HepG2 (cell line): Measurements from ENCODE around the gene VPREB3. TPM values are rescaled to one million over a fixed set of nuclear protein-coding genes. Genes with fewer than 3 reads are reported as not detected.

Experiments
- BORCS8-MEF2B ChIP-seq: sonication (generic); formaldehyde crosslinking; IDR thresholded peaks from 2 replicates; pipeline ENCODE4 v1.8.0; 2022; ENCODE audit warnings: mild to moderate bottlenecking, missing genetic modification reagents
- CBFB ChIP-seq: sonication (generic); formaldehyde crosslinking; IDR thresholded peaks from 2 replicates; pipeline ENCODE4 v1.4.0; 2020; ENCODE audit warnings: missing genetic modification reagents
- CBX1 ChIP-seq: IDR thresholded peaks from one replicate; pipeline ENCODE4 v1.6.1; 2016; ENCODE audit warnings: antibody characterized with exemption, low read depth
- CREB3 ChIP-seq: sonication (generic); formaldehyde crosslinking; IDR thresholded peaks from 2 replicates; pipeline ENCODE4 v1.5.0; 2020; ENCODE audit warnings: missing genetic modification reagents
- EP300 ChIP-seq, 3 experiments: sonication (generic) in 1 of 3; formaldehyde crosslinking in 1 of 3; IDR thresholded peaks; 2 replicates each; pipeline versions ENCODE4 v1.5.1 to v1.6.1; 2011 to 2020; ENCODE audit warnings: low read depth in 2 of 3, low read length in 2 of 3, borderline replicate concordance in 1 of 3, improper control_type of control experiment in 1 of 3, mild to moderate bottlenecking in 1 of 3, missing genetic modification reagents in 1 of 3, moderate library complexity in 1 of 3
- FOSL1 ChIP-seq: sonication (generic); formaldehyde crosslinking; IDR thresholded peaks from 2 replicates; pipeline ENCODE4 v1.9.0; 2021; ENCODE audit warnings: missing genetic modification reagents, borderline replicate concordance
- FOXK1 ChIP-seq: sonication (generic); formaldehyde crosslinking; IDR thresholded peaks from 2 replicates; pipeline ENCODE4 v1.4.0; 2020; ENCODE audit warnings: low read depth, missing genetic modification reagents, borderline replicate concordance
- FUBP1 ChIP-seq: sonication (generic); formaldehyde crosslinking; IDR thresholded peaks from 2 replicates; pipeline ENCODE4 v1.5.1; 2020; ENCODE audit warnings: missing genetic modification reagents, mild to moderate bottlenecking, borderline replicate concordance
- HMGA1 ChIP-seq: sonication (generic); formaldehyde crosslinking; conservative IDR thresholded peaks from 2 replicates; pipeline ENCODE4 v1.4.0; 2020; ENCODE audit warnings: missing genetic modification reagents
- MTF1 ChIP-seq: sonication (generic); formaldehyde crosslinking; IDR thresholded peaks from 2 replicates; pipeline ENCODE4 v1.5.0; 2020; ENCODE audit warnings: missing genetic modification reagents
- MXI1 ChIP-seq: IDR thresholded peaks from 3 replicates; pipeline ENCODE4 v1.6.1; 2012; ENCODE audit warnings: low read depth, low read length, inconsistent platforms, borderline replicate concordance
- MYC ChIP-seq: sonication (generic); formaldehyde crosslinking; IDR thresholded peaks from 2 replicates; pipeline ENCODE4 v1.9.0; 2021; ENCODE audit warnings: missing genetic modification reagents, borderline replicate concordance
- NPAS2 ChIP-seq: sonication (generic); formaldehyde crosslinking; IDR thresholded peaks from 2 replicates; pipeline ENCODE4 v1.8.0; 2022; ENCODE audit warnings: mild to moderate bottlenecking, missing genetic modification reagents, borderline replicate concordance
- ONECUT2 ChIP-seq: sonication (generic); formaldehyde crosslinking; IDR thresholded peaks from 2 replicates; pipeline ENCODE4 v1.4.0; 2020; ENCODE audit warnings: missing genetic modification reagents
- PCBP2 ChIP-seq: fragments of 200-400 bp; formaldehyde crosslinking; optimal IDR thresholded peaks from 2 replicates; pipeline ENCODE3; 2018; ENCODE audit warnings: low read length, low read depth; ENCODE audit not compliant: poor library complexity, severe bottlenecking
- SATB2 ChIP-seq: sonication (generic); formaldehyde crosslinking; IDR thresholded peaks from 2 replicates; pipeline ENCODE4 v1.5.0; 2020; ENCODE audit warnings: missing genetic modification reagents
- SMAD3 ChIP-seq: sonication (generic); formaldehyde crosslinking; IDR thresholded peaks from 2 replicates; pipeline ENCODE4 v1.4.0; 2020; ENCODE audit warnings: missing genetic modification reagents
- SNAPC5 ChIP-seq: sonication (generic); formaldehyde crosslinking; IDR thresholded peaks from 2 replicates; pipeline ENCODE4 v1.8.1; 2023; ENCODE audit warnings: mild to moderate bottlenecking, missing genetic modification reagents, borderline replicate concordance
- SOX6 ChIP-seq, 2 experiments: fragments of 450-650 bp in 1 of 2; sonication (generic) in 1 of 2; formaldehyde crosslinking in 1 of 2; IDR thresholded peaks; 2 replicates each; pipeline versions ENCODE4 v1.4.0 to v1.6.1; 2017 to 2020; ENCODE audit warnings: antibody characterized with exemption in 1 of 2, mild to moderate bottlenecking in 1 of 2, missing genetic modification reagents in 1 of 2
- SSRP1 ChIP-seq: IDR thresholded peaks from 2 replicates; pipeline ENCODE4 v1.6.1; 2016; ENCODE audit warnings: control low read depth
- TEF ChIP-seq: sonication (generic); formaldehyde crosslinking; IDR thresholded peaks from 2 replicates; pipeline ENCODE4 v1.5.0; 2020; ENCODE audit warnings: missing genetic modification reagents
- TP53 ChIP-seq: sonication (generic); formaldehyde crosslinking; conservative IDR thresholded peaks from 2 replicates; pipeline ENCODE4 v1.4.0; 2020; ENCODE audit warnings: missing genetic modification reagents
- ZNF256 ChIP-seq: sonication (generic); formaldehyde crosslinking; conservative IDR thresholded peaks from 2 replicates; pipeline ENCODE4 v1.4.0; 2020; ENCODE audit warnings: missing genetic modification reagents
- ZNF275 ChIP-seq: sonication (generic); formaldehyde crosslinking; IDR thresholded peaks from 2 replicates; pipeline ENCODE4 v1.8.0; 2022; ENCODE audit warnings: missing genetic modification reagents, mild to moderate bottlenecking, inconsistent platforms, borderline replicate concordance
- ZNF317 ChIP-seq: sonication (generic); formaldehyde crosslinking; IDR thresholded peaks from 2 replicates; pipeline ENCODE4 v1.5.0; 2020; ENCODE audit warnings: mild to moderate bottlenecking, missing genetic modification reagents
- ZNF7 ChIP-seq: IDR thresholded peaks from 2 replicates; pipeline ENCODE4 v1.6.1; 2016; ENCODE audit warnings: missing biosample characterization, missing genetic modification reagents
- ZNF782 ChIP-seq: sonication (generic); formaldehyde crosslinking; IDR thresholded peaks from 2 replicates; pipeline ENCODE4 v1.4.0; 2020; ENCODE audit warnings: missing genetic modification reagents, mild to moderate bottlenecking, borderline replicate concordance
- polyA plus RNA-seq, 8 experiments: library from polyadenylated mRNA; depleted of rRNA in 3 of 8; stranded (reverse) in 7 of 8; unstranded in 1 of 8; fragments of >200 nt; fragmentation: Illumina TruSeq in 4 of 8; extraction: Trizol in 4 of 8; gene quantifications; 2 replicates each; pipeline versions ENCODE4 v1.2.1 to v1.2.3, GENCODE V29; 2011 to 2016; ENCODE audit warnings: low read depth in 4 of 8, missing spikeins in 1 of 8, mixed read lengths in 1 of 8; ENCODE audit not compliant: insufficient read depth in 1 of 8
- total RNA-seq, 5 experiments: library from RNA; depleted of rRNA; stranded (reverse); fragments of >200 nt; fragmentation: Illumina TruSeq; extraction: Trizol; gene quantifications; 2 replicates each; pipeline ENCODE4 v1.2.3, GENCODE V29; 2016; ENCODE audit warnings: low read depth in 1 of 5

The VPREB3 gene
- total and polyA plus RNA-seq, 2 of the 13 experiments (the other 11 are each of a cell fraction or from before 2014, with no cell fraction given), result 0.22 TPM; not detected in 1

GRCh38 chr22:23786261-23786710, 32.1 kb upstream of the VPREB3 start (continued):
- TF ChIP-seq FUBP1 (CRISPR knock-in tag) (no peak), ZNF317 (CRISPR knock-in tag) (no peak), ZNF7 (no peak), NPAS2 (CRISPR knock-in tag) (no peak), FOSL1 (CRISPR knock-in tag) (no peak), SNAPC5 (CRISPR knock-in tag) (no peak), HMGA1 (CRISPR knock-in tag) (no peak), SOX6 (IDR thresholded peaks at IDR 0.05) (no peak), SOX6 (CRISPR knock-in tag; IDR thresholded peaks at IDR 0.05) (no peak), TP53 (CRISPR knock-in tag) (no peak), SMAD3 (CRISPR knock-in tag) (0 out of 2 replicates have a peak, but pooled peaks have one; percentile 13), CBFB (CRISPR knock-in tag) (0 out of 2 replicates have a peak, but pooled peaks have one; percentile 4), CBX1 (no peak), MTF1 (no peak), ONECUT2 (CRISPR knock-in tag) (no peak), CREB3 (no peak), ZNF782 (CRISPR knock-in tag) (0 out of 2 replicates have a peak, but pooled peaks have one; percentile 16), ZNF256 (CRISPR knock-in tag) (0 out of 2 replicates have a peak, but pooled peaks have one; percentile 16), ZNF275 (CRISPR knock-in tag) (no peak), SATB2 (CRISPR knock-in tag) (no peak), EP300 (IDR thresholded peaks at IDR 0.05; ENCODE audit: low read depth in 2 of 2, low read length in 2 of 2) (no peak), EP300 (CRISPR knock-in tag; IDR thresholded peaks at IDR 0.05; ENCODE audit: borderline replicate concordance) (no peak), SSRP1 (CRISPR knock-in tag) (no peak), MXI1 (no peak), BORCS8-MEF2B (CRISPR knock-in tag) (no peak), TEF (no peak), MYC (CRISPR knock-in tag) (0 out of 2 replicates have a peak, but pooled peaks have one; percentile 9), PCBP2 (no peak), FOXK1 (no peak)
